PC-9 (cell line): ENCODE data around the gene ZNF469. TPM values are rescaled to one million over a fixed set of nuclear protein-coding genes. Genes with fewer than 3 reads are reported as not detected.

Source experiments
- BruUV-seq: library from RNA; stranded (reverse); fragments of 400-500 nt; replicated peaks from 2 replicates; lab custom pipeline; 2021; lab: Mats Ljungman, UMichigan
- CTCF ChIA-PET: fragments of 300-600 bp; sonication (Branson Sonifier 250); formaldehyde crosslinking; loops from one replicate; lab custom pipeline; 2022; ENCODE audit warnings: antibody characterized with exemption; lab: Charles Lee
- POLR2A ChIA-PET: fragments of 300-600 bp; sonication (Branson Sonifier 250); formaldehyde crosslinking; loops from one replicate; lab custom pipeline; 2022; ENCODE audit warnings: antibody characterized with exemption; ENCODE audit not compliant: unreplicated experiment; lab: Charles Lee
- DNase-seq, 2 experiments: peaks; one replicate each; pipeline versions ENCODE4 v3.0.0 to v3.0.0-alpha.2; 2015 to 2022; ENCODE audit warnings: mixed read lengths in 1 of 2
- H2AFZ ChIP-seq: fragments of 200-600 bp; sonication (generic); 2 replicates; pipeline ENCODE4 v1.8.1; 2017; ENCODE audit warnings: antibody characterized with exemption
- H3F3A ChIP-seq: fragments of 200-600 bp; sonication (generic); 2 replicates; pipeline ENCODE4 v1.8.1; 2017; ENCODE audit warnings: antibody characterized with exemption, mild to moderate bottlenecking, low read depth; ENCODE audit not compliant: insufficient read depth
- H3K27ac ChIP-seq: fragments of 200-600 bp; sonication (generic); 2 replicates; pipeline ENCODE4 v1.6.1; 2016; ENCODE audit warnings: mixed run types
- H3K27me3 ChIP-seq: fragments of 200-600 bp; sonication (generic); 2 replicates; pipeline ENCODE4 v1.6.1; 2016; ENCODE audit warnings: low read depth, mixed run types; ENCODE audit not compliant: insufficient read depth
- H3K36me3 ChIP-seq: fragments of 200-600 bp; sonication (generic); 2 replicates; pipeline ENCODE4 v1.6.1; 2016; ENCODE audit warnings: low read depth, mixed run types
- H3K4me1 ChIP-seq: fragments of 200-600 bp; sonication (generic); replicated peaks from 2 replicates; pipeline ENCODE4 v1.6.1; 2016; ENCODE audit warnings: mixed run types; ENCODE audit not compliant: insufficient read depth
- H3K4me2 ChIP-seq: fragments of 200-600 bp; sonication (generic); 2 replicates; pipeline ENCODE4 v1.6.1; 2017; ENCODE audit warnings: mixed run types
- H3K4me3 ChIP-seq: fragments of 200-600 bp; sonication (generic); 2 replicates; pipeline ENCODE4 v1.6.1; 2016; ENCODE audit warnings: mixed run types
- H3K79me2 ChIP-seq: fragments of 200-600 bp; sonication (generic); 2 replicates; pipeline ENCODE4 v1.6.1; 2017; ENCODE audit warnings: low read depth, mixed run types
- H3K9me2 ChIP-seq: fragments of 200-600 bp; sonication (generic); 2 replicates; pipeline ENCODE4 v1.8.1; 2017; ENCODE audit warnings: mild to moderate bottlenecking; ENCODE audit not compliant: insufficient read depth
- H3K9me3 ChIP-seq: fragments of 200-600 bp; sonication (generic); 2 replicates; pipeline ENCODE4 v1.8.1; 2016; ENCODE audit warnings: low read depth; ENCODE audit not compliant: insufficient read depth
- H4K20me1 ChIP-seq: fragments of 200-600 bp; sonication (generic); 2 replicates; pipeline ENCODE4 v1.8.1; 2017; ENCODE audit not compliant: insufficient read depth
- EZH2 ChIP-seq: fragments of 200-600 bp; sonication (generic); IDR thresholded peaks from 2 replicates; pipeline ENCODE4 v1.8.0; 2017; ENCODE audit warnings: antibody characterized with exemption, low read depth
- intact Hi-C: fragments of 100-400 bp; cut with micrococcal nuclease; formaldehyde crosslinking; loops from one replicate; pipeline ENCODE4 v1.10.0; 2022; ENCODE audit not compliant: unreplicated experiment
- total RNA-seq: library from RNA; stranded (reverse); gene quantifications from 2 replicates; pipeline ENCODE4 v1.2.3, GENCODE V29; 2021
- TF ChIP-seq, protein P1 (sequence below): fragments of 200-600 bp; sonication (generic); conservative IDR thresholded peaks from 2 replicates; pipeline ENCODE4 v1.6.1; 2017; ENCODE audit warnings: mixed run types, antibody characterized with exemption, mild to moderate bottlenecking, moderate library complexity

Gene ZNF469
- total RNA-seq, 1 experiment from 2014 or later, result 9.8 TPM

GRCh38 chr16:88345721-88346560, 36.8 kb upstream of the ZNF469 start:
- no peaks in the 10 kb centered on the region for H3K9me3 ChIP-seq
- no peaks in the 10 kb centered on the region for H3K9me2 ChIP-seq
- no peaks in the 10 kb centered on the region for H3K27me3 ChIP-seq
- CTCF ChIA-PET, result no interaction called here
- no peak overlapping the region for H2AFZ ChIP-seq
- no peak for DNase-seq
- no peak overlapping the region for H3K4me3 ChIP-seq
- H3F3A ChIP-seq, result no peaks in the 10 kb centered on the region
- H3K4me1 ChIP-seq, result no peaks in the 10 kb centered on the region
- intact Hi-C loops, result no loop called here
- no TSS peak for BruUV-seq
- TF ChIP-seq, protein P1, sequence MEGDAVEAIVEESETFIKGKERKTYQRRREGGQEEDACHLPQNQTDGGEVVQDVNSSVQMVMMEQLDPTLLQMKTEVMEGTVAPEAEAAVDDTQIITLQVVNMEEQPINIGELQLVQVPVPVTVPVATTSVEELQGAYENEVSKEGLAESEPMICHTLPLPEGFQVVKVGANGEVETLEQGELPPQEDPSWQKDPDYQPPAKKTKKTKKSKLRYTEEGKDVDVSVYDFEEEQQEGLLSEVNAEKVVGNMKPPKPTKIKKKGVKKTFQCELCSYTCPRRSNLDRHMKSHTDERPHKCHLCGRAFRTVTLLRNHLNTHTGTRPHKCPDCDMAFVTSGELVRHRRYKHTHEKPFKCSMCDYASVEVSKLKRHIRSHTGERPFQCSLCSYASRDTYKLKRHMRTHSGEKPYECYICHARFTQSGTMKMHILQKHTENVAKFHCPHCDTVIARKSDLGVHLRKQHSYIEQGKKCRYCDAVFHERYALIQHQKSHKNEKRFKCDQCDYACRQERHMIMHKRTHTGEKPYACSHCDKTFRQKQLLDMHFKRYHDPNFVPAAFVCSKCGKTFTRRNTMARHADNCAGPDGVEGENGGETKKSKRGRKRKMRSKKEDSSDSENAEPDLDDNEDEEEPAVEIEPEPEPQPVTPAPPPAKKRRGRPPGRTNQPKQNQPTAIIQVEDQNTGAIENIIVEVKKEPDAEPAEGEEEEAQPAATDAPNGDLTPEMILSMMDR, result no peak
- TF ChIP-seq EZH2, result no peak
- no peaks in the 10 kb centered on the region for H3K36me3 ChIP-seq
- POLR2A ChIA-PET, result no interaction called here
- no peak overlapping the region for H3K4me2 ChIP-seq
- H3K79me2 ChIP-seq, result no peaks in the 10 kb centered on the region
- H4K20me1 ChIP-seq, result no peaks in the 10 kb centered on the region
- H3K27ac ChIP-seq, result no peak overlapping the region

GRCh38 chr16:88346680-88347505, 35.9 kb upstream of the ZNF469 start:
- BruUV-seq, result no TSS peak
- H3K9me2 ChIP-seq, result no peaks in the 10 kb centered on the region
- H3K36me3 ChIP-seq, result no peaks in the 10 kb centered on the region
- H3K4me1 ChIP-seq, result peaks cover 2% of the 10 kb centered on the region; the same call in 1 of the 2 replicates
- H3K27ac ChIP-seq, result no peak overlapping the region
- H3K9me3 ChIP-seq, result no peaks in the 10 kb centered on the region
- no peaks in the 10 kb centered on the region for H4K20me1 ChIP-seq
- H3K4me3 ChIP-seq, result no peak overlapping the region
- no peak overlapping the region for H3K4me2 ChIP-seq
- no peak for TF ChIP-seq EZH2
- TF ChIP-seq, protein P1, result no peak
- no peak for DNase-seq
- ChIA-PET CTCF (no interaction called here), POLR2A (no interaction called here)
- no peaks in the 10 kb centered on the region for H3K27me3 ChIP-seq
- no peaks in the 10 kb centered on the region for H3F3A ChIP-seq
- no peaks in the 10 kb centered on the region for H3K79me2 ChIP-seq
- no peak overlapping the region for H2AFZ ChIP-seq
- intact Hi-C loops, result no loop called here

- intact Hi-C loops, result no loop called here
- Histone ChIP-seq H3K4me3 (no peak overlapping the region), H3K4me1 (peaks cover 8% of the 10 kb centered on the region; the same call in 1 of the 2 replicates), H3K27ac (no peak overlapping the region), H3K9me3 (no peaks in the 10 kb centered on the region), H3F3A (no peaks in the 10 kb centered on the region), H3K4me2 (no peak overlapping the region), H3K79me2 (no peaks in the 10 kb centered on the region), H3K9me2 (no peaks in the 10 kb centered on the region), H3K27me3 (no peaks in the 10 kb centered on the region), H2AFZ (no peak overlapping the region), H3K36me3 (no peaks in the 10 kb centered on the region), H4K20me1 (no peaks in the 10 kb centered on the region)
- ChIA-PET CTCF (no interaction called here), POLR2A (no interaction called here)
- no TSS peak for BruUV-seq
- no peak for DNase-seq
- TF ChIP-seq, protein P1, result no peak
- TF ChIP-seq EZH2, result no peak
These were observed 34.9 kb upstream of the ZNF469 start for GRCh38 chr16:88347656-88348376.
